GM20000 (cell line): ENCODE data around the gene ZDHHC18.

Experiments used
- DNase-seq: peaks from one replicate; pipeline ENCODE4 v3.0.0; 2012; ENCODE audit warnings: low spot score
- CTCF ChIP-seq: IDR thresholded peaks from 2 replicates; pipeline ENCODE4 v1.5.1; 2012; ENCODE audit warnings: mild to moderate bottlenecking, control low read depth; ENCODE audit errors: extremely low read depth, missing control alignments

Gene ZDHHC18

GRCh38 chr1:26814893-26815292 is 11.6 kb upstream of the ZDHHC18 start:
- DNase-seq = no peak

GRCh38 chr1:26820784-26821269 is 5.7 kb upstream of the ZDHHC18 start:
- DNase-seq = peak; percentile 89
- TF ChIP-seq CTCF = no peak

More at GRCh38 chr1:26814893-26815292, 11.6 kb upstream of the ZDHHC18 start:
- no peak for TF ChIP-seq CTCF

- no peak for DNase-seq
- TF ChIP-seq CTCF = no peak
Measured at GRCh38 chr1:26822737-26823395, 3.6 kb upstream of the ZDHHC18 start.

- no peak for DNase-seq
- no peak for TF ChIP-seq CTCF
Measured at GRCh38 chr1:26824731-26825130, 1.8 kb upstream of the ZDHHC18 start.

GRCh38 chr1:26827106-26827604 is 667 bp downstream of the ZDHHC18 start:
- no peak for TF ChIP-seq CTCF
- no peak for DNase-seq

GRCh38 chr1:26827663-26828062 is 1.2 kb downstream of the ZDHHC18 start:
- no peak for TF ChIP-seq CTCF
- no peak for DNase-seq

GRCh38 chr1:26828411-26828991 is 2.0 kb downstream of the ZDHHC18 start:
- no peak for TF ChIP-seq CTCF
- peak; percentile 51 for DNase-seq
